ENCODE measurements around the gene CYP2R1. TPM values are rescaled to one million over a fixed set of nuclear protein-coding genes. Genes with fewer than 3 reads are reported as not detected.

The CYP2R1 gene
- total and polyA plus RNA-seq, 10 of the 15 experiments (the other 5 are each of a cell fraction or from before 2014, with no cell fraction given), result 0.52 to 10.3 (median 6.3) TPM

DNA sequence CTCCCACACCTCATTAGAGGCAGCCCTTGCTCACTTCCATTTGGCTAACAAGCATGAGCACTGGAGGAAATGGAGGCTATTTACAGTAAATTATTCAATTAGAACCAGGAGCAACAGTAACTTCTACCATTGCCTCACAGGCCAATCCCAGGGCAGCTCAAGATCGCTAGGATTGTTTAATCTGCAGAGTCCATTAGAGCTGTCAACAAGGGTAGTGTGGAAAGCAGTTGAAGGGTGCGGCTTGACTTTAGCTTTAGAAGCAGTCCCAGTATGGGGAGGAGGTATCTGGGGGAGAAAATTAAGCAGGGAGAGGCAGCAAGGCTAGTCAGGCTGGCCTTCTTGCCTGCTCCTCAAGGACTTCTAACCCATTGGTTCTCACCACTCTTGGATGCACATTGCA lies 38.3 kb upstream of the CYP2R1 start:
- Histone ChIP-seq H3K9me3 (replicated peaks; ENCODE audit: control insufficient read depth, insufficient read depth, low read length) (no peaks in the 10 kb centered on the region), H4K20me1 (ENCODE audit: control insufficient read depth, insufficient read depth) (no peaks in the 10 kb centered on the region), H3K27me3 (replicated peaks in 1 of 2; ENCODE audit: control insufficient read depth in 2 of 2, insufficient read depth in 2 of 2, low read length in 1 of 2) (no peaks in the 10 kb centered on the region), H3K4me2 (ENCODE audit: control insufficient read depth, insufficient read depth) (no peak overlapping the region), H3K27ac (ENCODE audit: control insufficient read depth, insufficient read depth) (no peak overlapping the region), H3K4me3 (no peak overlapping the region), H3K36me3 (ENCODE audit: control insufficient read depth in 2 of 2, insufficient read depth in 2 of 2, low read length in 1 of 2) (no peaks in the 10 kb centered on the region), H3K79me2 (ENCODE audit: control insufficient read depth, insufficient read depth, low read length) (no peaks in the 10 kb centered on the region), H3K9ac (ENCODE audit: control insufficient read depth, insufficient read depth, low read length) (no peak overlapping the region), H2AFZ (ENCODE audit: control insufficient read depth, low read depth, low read length) (no peak overlapping the region), H3K4me1 (ENCODE audit: control insufficient read depth, insufficient read depth, low read length) (no peaks in the 10 kb centered on the region)
- ChIA-PET POLR2A (no interaction called here), CTCF (no interaction called here), SMC1A (ENCODE audit: uncharacterized antibody, unreplicated experiment) (interaction anchor here (1.7 kb wide), 1 partner anchor 9 kb away, joined by 3 read pairs; no protein-coding TSS in a partner anchor), RAD21 (ENCODE audit: unreplicated experiment) (no interaction called here)
- no TSS peak for BruUV-seq (replicated peaks)
- FAIRE-seq (no peak), DNase-seq (ENCODE audit: low read depth, low spot score) (no peak), ATAC-seq (no peak)
- WGBS (ENCODE audit: insufficient coverage, insufficient replicate concordance, low lambda C conversion rate, missing lambda C conversion rate), result 28% methylated on average over 2 of the region's 2 CpGs
- in situ Hi-C loops (cut with MboI), result no loop called here
- intact Hi-C loops (cut with micrococcal nuclease; ENCODE audit: unreplicated experiment), result no loop called here
- TF ChIP-seq TCF3 (IDR thresholded peaks at IDR 0.05; ENCODE audit: borderline replicate concordance, insufficient read depth, low read depth, low read length) (no peak), SMAD1 (IDR thresholded peaks at IDR 0.05; ENCODE audit: low read depth, partially characterized antibody) (no peak), SP1 (IDR thresholded peaks at IDR 0.05; ENCODE audit: low read depth, low read length) (no peak), SUZ12 (IDR thresholded peaks at IDR 0.05; ENCODE audit: unreplicated experiment) (no peak), ZZZ3 (IDR thresholded peaks at IDR 0.05; ENCODE audit: control insufficient read depth, insufficient read length, low read depth) (no peak), STAT3 (IDR thresholded peaks at IDR 0.05; ENCODE audit: low read depth, low read length) (no peak), CHD1 (IDR thresholded peaks at IDR 0.05; ENCODE audit: low read depth, low read length) (no peak)
- TF ChIP-seq, protein P1, sequence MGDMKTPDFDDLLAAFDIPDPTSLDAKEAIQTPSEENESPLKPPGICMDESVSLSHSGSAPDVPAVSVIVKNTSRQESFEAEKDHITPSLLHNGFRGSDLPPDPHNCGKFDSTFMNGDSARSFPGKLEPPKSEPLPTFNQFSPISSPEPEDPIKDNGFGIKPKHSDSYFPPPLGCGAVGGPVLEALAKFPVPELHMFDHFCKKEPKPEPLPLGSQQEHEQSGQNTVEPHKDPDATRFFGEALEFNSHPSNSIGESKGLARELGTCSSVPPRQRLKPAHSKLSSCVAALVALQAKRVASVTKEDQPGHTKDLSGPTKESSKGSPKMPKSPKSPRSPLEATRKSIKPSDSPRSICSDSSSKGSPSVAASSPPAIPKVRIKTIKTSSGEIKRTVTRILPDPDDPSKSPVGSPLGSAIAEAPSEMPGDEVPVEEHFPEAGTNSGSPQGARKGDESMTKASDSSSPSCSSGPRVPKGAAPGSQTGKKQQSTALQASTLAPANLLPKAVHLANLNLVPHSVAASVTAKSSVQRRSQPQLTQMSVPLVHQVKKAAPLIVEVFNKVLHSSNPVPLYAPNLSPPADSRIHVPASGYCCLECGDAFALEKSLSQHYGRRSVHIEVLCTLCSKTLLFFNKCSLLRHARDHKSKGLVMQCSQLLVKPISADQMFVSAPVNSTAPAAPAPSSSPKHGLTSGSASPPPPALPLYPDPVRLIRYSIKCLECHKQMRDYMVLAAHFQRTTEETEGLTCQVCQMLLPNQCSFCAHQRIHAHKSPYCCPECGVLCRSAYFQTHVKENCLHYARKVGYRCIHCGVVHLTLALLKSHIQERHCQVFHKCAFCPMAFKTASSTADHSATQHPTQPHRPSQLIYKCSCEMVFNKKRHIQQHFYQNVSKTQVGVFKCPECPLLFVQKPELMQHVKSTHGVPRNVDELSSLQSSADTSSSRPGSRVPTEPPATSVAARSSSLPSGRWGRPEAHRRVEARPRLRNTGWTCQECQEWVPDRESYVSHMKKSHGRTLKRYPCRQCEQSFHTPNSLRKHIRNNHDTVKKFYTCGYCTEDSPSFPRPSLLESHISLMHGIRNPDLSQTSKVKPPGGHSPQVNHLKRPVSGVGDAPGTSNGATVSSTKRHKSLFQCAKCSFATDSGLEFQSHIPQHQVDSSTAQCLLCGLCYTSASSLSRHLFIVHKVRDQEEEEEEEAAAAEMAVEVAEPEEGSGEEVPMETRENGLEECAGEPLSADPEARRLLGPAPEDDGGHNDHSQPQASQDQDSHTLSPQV (IDR thresholded peaks at IDR 0.05), result no peak
- TF ChIP-seq, protein P2, sequence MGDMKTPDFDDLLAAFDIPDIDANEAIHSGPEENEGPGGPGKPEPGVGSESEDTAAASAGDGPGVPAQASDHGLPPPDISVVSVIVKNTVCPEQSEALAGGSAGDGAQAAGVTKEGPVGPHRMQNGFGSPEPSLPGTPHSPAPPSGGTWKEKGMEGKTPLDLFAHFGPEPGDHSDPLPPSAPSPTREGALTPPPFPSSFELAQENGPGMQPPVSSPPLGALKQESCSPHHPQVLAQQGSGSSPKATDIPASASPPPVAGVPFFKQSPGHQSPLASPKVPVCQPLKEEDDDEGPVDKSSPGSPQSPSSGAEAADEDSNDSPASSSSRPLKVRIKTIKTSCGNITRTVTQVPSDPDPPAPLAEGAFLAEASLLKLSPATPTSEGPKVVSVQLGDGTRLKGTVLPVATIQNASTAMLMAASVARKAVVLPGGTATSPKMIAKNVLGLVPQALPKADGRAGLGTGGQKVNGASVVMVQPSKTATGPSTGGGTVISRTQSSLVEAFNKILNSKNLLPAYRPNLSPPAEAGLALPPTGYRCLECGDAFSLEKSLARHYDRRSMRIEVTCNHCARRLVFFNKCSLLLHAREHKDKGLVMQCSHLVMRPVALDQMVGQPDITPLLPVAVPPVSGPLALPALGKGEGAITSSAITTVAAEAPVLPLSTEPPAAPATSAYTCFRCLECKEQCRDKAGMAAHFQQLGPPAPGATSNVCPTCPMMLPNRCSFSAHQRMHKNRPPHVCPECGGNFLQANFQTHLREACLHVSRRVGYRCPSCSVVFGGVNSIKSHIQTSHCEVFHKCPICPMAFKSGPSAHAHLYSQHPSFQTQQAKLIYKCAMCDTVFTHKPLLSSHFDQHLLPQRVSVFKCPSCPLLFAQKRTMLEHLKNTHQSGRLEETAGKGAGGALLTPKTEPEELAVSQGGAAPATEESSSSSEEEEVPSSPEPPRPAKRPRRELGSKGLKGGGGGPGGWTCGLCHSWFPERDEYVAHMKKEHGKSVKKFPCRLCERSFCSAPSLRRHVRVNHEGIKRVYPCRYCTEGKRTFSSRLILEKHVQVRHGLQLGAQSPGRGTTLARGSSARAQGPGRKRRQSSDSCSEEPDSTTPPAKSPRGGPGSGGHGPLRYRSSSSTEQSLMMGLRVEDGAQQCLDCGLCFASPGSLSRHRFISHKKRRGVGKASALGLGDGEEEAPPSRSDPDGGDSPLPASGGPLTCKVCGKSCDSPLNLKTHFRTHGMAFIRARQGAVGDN (IDR thresholded peaks at IDR 0.05), result no peak
- TF ChIP-seq, protein P3, sequence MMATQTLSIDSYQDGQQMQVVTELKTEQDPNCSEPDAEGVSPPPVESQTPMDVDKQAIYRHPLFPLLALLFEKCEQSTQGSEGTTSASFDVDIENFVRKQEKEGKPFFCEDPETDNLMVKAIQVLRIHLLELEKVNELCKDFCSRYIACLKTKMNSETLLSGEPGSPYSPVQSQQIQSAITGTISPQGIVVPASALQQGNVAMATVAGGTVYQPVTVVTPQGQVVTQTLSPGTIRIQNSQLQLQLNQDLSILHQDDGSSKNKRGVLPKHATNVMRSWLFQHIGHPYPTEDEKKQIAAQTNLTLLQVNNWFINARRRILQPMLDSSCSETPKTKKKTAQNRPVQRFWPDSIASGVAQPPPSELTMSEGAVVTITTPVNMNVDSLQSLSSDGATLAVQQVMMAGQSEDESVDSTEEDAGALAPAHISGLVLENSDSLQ (IDR thresholded peaks at IDR 0.05), result no peak
- TF ChIP-seq, protein P4, sequence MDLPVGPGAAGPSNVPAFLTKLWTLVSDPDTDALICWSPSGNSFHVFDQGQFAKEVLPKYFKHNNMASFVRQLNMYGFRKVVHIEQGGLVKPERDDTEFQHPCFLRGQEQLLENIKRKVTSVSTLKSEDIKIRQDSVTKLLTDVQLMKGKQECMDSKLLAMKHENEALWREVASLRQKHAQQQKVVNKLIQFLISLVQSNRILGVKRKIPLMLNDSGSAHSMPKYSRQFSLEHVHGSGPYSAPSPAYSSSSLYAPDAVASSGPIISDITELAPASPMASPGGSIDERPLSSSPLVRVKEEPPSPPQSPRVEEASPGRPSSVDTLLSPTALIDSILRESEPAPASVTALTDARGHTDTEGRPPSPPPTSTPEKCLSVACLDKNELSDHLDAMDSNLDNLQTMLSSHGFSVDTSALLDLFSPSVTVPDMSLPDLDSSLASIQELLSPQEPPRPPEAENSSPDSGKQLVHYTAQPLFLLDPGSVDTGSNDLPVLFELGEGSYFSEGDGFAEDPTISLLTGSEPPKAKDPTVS (IDR thresholded peaks at IDR 0.05; ENCODE audit: low read depth, low read length), result no peak

Measured in GM12878 (cell line).